IPS-NIHi7 (cell line): ENCODE data around the gene AK8.
A peak's percentile ranks its signal among the peaks of the same experiment; 100 is the strongest.

ENCODE experiments used
- DNase-seq: peaks from one replicate; pipeline ENCODE4 v3.0.0; 2012; ENCODE audit warnings: mixed read lengths; ENCODE audit errors: extremely low spot score

AK8 gene

GRCh38 chr9:132887181-132888120 is 9.4 kb upstream of the AK8 start:
- no peak for DNase-seq

- no peak for DNase-seq
These were observed 8.2 kb upstream of the AK8 start for GRCh38 chr9:132886334-132886725.

- DNase-seq: no peak
These were observed 7.7 kb upstream of the AK8 start for GRCh38 chr9:132885720-132886333.

- DNase-seq: no peak
These were observed 5.5 kb upstream of the AK8 start for GRCh38 chr9:132883349-132884294.

- no peak for DNase-seq
These were observed 4.5 kb upstream of the AK8 start for GRCh38 chr9:132882616-132883015.

- DNase-seq: no peak
These were observed 3.7 kb upstream of the AK8 start for GRCh38 chr9:132881826-132882225.

GRCh38 chr9:132880324-132880661 is 2.2 kb upstream of the AK8 start:
- no peak for DNase-seq

- DNase-seq: no peak
These were observed 1.6 kb upstream of the AK8 start for GRCh38 chr9:132879457-132880323.

GRCh38 chr9:132878695-132879456 is 792 bp upstream of the AK8 start, which contains the start of gene SPACA9:
Gene SPACA9 (plus strand): TSS chr9:132878898. CDS start chr9:132883948, 5,050 bp downstream.
- peak; percentile 83 for DNase-seq

- DNase-seq: no peak
These were observed 643 bp downstream of the AK8 start for GRCh38 chr9:132877458-132877823.

- DNase-seq: no peak
These were observed 1.2 kb downstream of the AK8 start for GRCh38 chr9:132876849-132877248.

GRCh38 chr9:132875159-132875558 is 2.9 kb downstream of the AK8 start:
- DNase-seq: no peak

- DNase-seq: no peak
These were observed 4.7 kb downstream of the AK8 start for GRCh38 chr9:132873403-132873802.

GRCh38 chr9:132869266-132869665 is 8.8 kb downstream of the AK8 start:
- no peak for DNase-seq

GRCh38 chr9:132866898-132867297 is 11.2 kb downstream of the AK8 start:
- no peak for DNase-seq

- DNase-seq: no peak
These were observed 13.4 kb downstream of the AK8 start for GRCh38 chr9:132864691-132865090.

- DNase-seq: no peak
These were observed 13.8 kb downstream of the AK8 start for GRCh38 chr9:132864277-132864676.

GRCh38 chr9:132863096-132863495 is 15.0 kb downstream of the AK8 start:
- DNase-seq: no peak

GRCh38 chr9:132862533-132862932 is 15.6 kb downstream of the AK8 start:
- DNase-seq: no peak

GRCh38 chr9:132861666-132862065 is 16.4 kb downstream of the AK8 start:
- DNase-seq: no peak
